Ovary (tissue), 9 donors: ENCODE data around the gene PCF11. TPM values are rescaled to one million over a fixed set of nuclear protein-coding genes. Genes with fewer than 3 reads are reported as not detected.
"Not testable (repeated sequence)": the region's sequence is repeated elsewhere in the genome, so short reads cannot be mapped to it uniquely, and the experiment has no call there.

ENCODE experiments used
- DNase-seq, 5 donors: peaks; one replicate each; pipeline ENCODE4 v3.0.0-alpha.2; 2019 to 2020
- H3K27ac ChIP-seq, 2 donors: fragments of 200-600 bp; one replicate each; pipeline versions ENCODE4 v1.5.1 to v1.8.0; 2019 to 2022
- H3K27me3 ChIP-seq: fragments of 200-600 bp; one replicate; pipeline ENCODE4 v1.8.0; 2022
- H3K36me3 ChIP-seq: fragments of 200-600 bp; sonication (generic); one replicate; pipeline ENCODE4 v1.5.1; 2019
- H3K4me1 ChIP-seq: one replicate; pipeline ENCODE4 v1.8.1; 2013; ENCODE audit warnings: mild to moderate bottlenecking, moderate library complexity; ENCODE audit not compliant: insufficient read depth
- H3K4me3 ChIP-seq: fragments of 200-600 bp; sonication (generic); one replicate; pipeline ENCODE4 v1.5.1; 2017
- H3K9me3 ChIP-seq, 2 donors: fragments of 200-600 bp in 1 of 2; sonication (generic) in 1 of 2; one replicate each; pipeline versions ENCODE4 v1.5.1 to v1.8.1; 2013 to 2019; ENCODE audit warnings: mild to moderate bottlenecking in 1 of 2, moderate library complexity in 1 of 2
- CTCF ChIP-seq, 3 donors: fragments of 450-650 bp in 2 of 3; fragments of 200-600 bp in 1 of 3; IDR thresholded peaks; one replicate each; pipeline versions ENCODE4 v1.5.1 to v1.8.0; 2016 to 2022; ENCODE audit warnings: antibody characterized with exemption in 3 of 3, mild to moderate bottlenecking in 1 of 3
- EP300 ChIP-seq: sonication (generic); formaldehyde crosslinking; IDR thresholded peaks from one replicate; pipeline ENCODE4 v1.6.1; 2017; ENCODE audit warnings: antibody characterized with exemption
- POLR2A ChIP-seq: fragments of 450-650 bp; IDR thresholded peaks from one replicate; pipeline ENCODE4 v1.6.1; 2017; ENCODE audit warnings: antibody characterized with exemption, mild to moderate bottlenecking, moderate library complexity
- WGBS, 3 donors: extraction: QIAGEN DNeasy Blood & Tissue Kit in 1 of 3; methylation state at CpG; one replicate each; pipeline versions ENCODE4 v1.1.5 to v1.1.7; 2013 to 2017; 5-methylcytosine and 5-hydroxymethylcytosine counted together
- intact Hi-C, 4 donors: fragments of 100-400 bp; cut with DNase I; formaldehyde crosslinking; loops; one replicate each; pipeline versions ENCODE4 v1.11.0 to v1.15.1; 2022 to 2023
- polyA plus RNA-seq, 2 donors: library from polyadenylated mRNA; stranded (reverse); fragments of 200-250 nt in 1 of 2; fragments of 350-450 nt in 1 of 2; fragmentation: Illumina TruSeq in 1 of 2; extraction: RNeasy Lipid Tissue Mini Kit (QIAGEN cat#74804) in 1 of 2; gene quantifications; one replicate each; pipeline ENCODE4 v1.2.3, GENCODE V29; 2013 to 2014
- total RNA-seq, 7 donors: library from RNA; depleted of rRNA in 2 of 7; stranded (reverse); fragments of >200 nt in 2 of 7; fragmentation: NEBNext Ultra II Directional in 3 of 7; extraction: Animal tissue kit (Norgen Biotek cat#: 25700) in 3 of 7; gene quantifications; one replicate each; pipeline versions ENCODE4 v1.1.0 to v1.2.4, GENCODE V29; 2016 to 2023
- donor health status: DM: no; HTN: no; CAD: no; lungs with moderate emphysema.
- donor health status: DM: no; HTN: no; CAD: no.
- donor health status: Bipolar disorder and iron deficiency.
- donor health status: DM: yes; HTN: yes; CAD: no.
- donor health status: DM: no; HTN: no; CAD: no.
- donor health status: DM: yes; HTN: yes; CAD: no.

Gene PCF11
- total and polyA plus RNA-seq, 9 donors = 38.0 to 107 (median 59.8) TPM

- Histone ChIP-seq H3K4me1 (no peaks in the 10 kb centered on the region), H3K27me3 (no peaks in the 10 kb centered on the region), H3K4me3 (no peak overlapping the region), H3K9me3 (no peaks in the 10 kb centered on the region), H3K36me3 (no peaks in the 10 kb centered on the region), H3K27ac (no peak overlapping the region)
- intact Hi-C loops = no loop called here
- no peak for DNase-seq
- WGBS, 3 donors = 78 to 87% (median 81%) methylated on average over 3 of the region's 3 CpGs
- no peak for TF ChIP-seq POLR2A
- no peak for TF ChIP-seq CTCF (IDR thresholded peaks at IDR 0.05)
- TF ChIP-seq EP300 = no peak
Measured at GRCh38 chr11:83205608-83206185, 48.8 kb downstream of the PCF11 start.

GRCh38 chr11:83206221-83206620 lies 49.3 kb downstream of the PCF11 start:
- H3K27me3 ChIP-seq = no peaks in the 10 kb centered on the region
- no peaks in the 10 kb centered on the region for H3K9me3 ChIP-seq
- H3K4me1 ChIP-seq = no peaks in the 10 kb centered on the region
- WGBS, 3 donors = 71 to 79% (median 71%) methylated on average over 1 of the region's 1 CpG
- intact Hi-C loops = no loop called here
- no peak overlapping the region for H3K27ac ChIP-seq
- no peak for DNase-seq
- H3K4me3 ChIP-seq = no peak overlapping the region
- no peak for TF ChIP-seq EP300
- no peak for TF ChIP-seq POLR2A
- no peak for TF ChIP-seq CTCF (IDR thresholded peaks at IDR 0.05)
- H3K36me3 ChIP-seq = no peaks in the 10 kb centered on the region

GRCh38 chr11:83206771-83207382 lies 49.9 kb downstream of the PCF11 start:
- intact Hi-C loops, H3K36me3 ChIP-seq: not testable (repeated sequence)

GRCh38 chr11:83219095-83219494 lies 62.2 kb downstream of the PCF11 start:
- 68 to 77% (median 71%) methylated on average over 8 of the region's 8 CpGs for WGBS, 3 donors
- no peak for DNase-seq
- intact Hi-C loops = no loop called here

More at GRCh38 chr11:83206771-83207382, 49.9 kb downstream of the PCF11 start:
- H3K4me1 ChIP-seq, H3K9me3 ChIP-seq, H3K4me3 ChIP-seq, H3K27ac ChIP-seq, H3K27me3 ChIP-seq, DNase-seq: not testable (repeated sequence)
- WGBS, 3 donors = 70 to 76% (median 76%) methylated on average over 4 of the region's 4 CpGs

More at GRCh38 chr11:83219095-83219494, 62.2 kb downstream of the PCF11 start:
- Histone ChIP-seq H3K36me3 (no peaks in the 10 kb centered on the region), H3K4me3 (no peak overlapping the region), H3K4me1 (no peaks in the 10 kb centered on the region), H3K27me3 (no peaks in the 10 kb centered on the region), H3K9me3 (no peaks in the 10 kb centered on the region), H3K27ac (no peak overlapping the region)
- TF ChIP-seq POLR2A = no peak
- TF ChIP-seq CTCF (IDR thresholded peaks at IDR 0.05) = no peak
- TF ChIP-seq EP300 = no peak
